PC-9 (cell line): ENCODE measurements around the gene PLEKHM2.

Source experiments
- CTCF ChIP-seq: fragments of 200-600 bp; sonication (generic); conservative IDR thresholded peaks from 2 replicates; pipeline ENCODE4 v1.6.1; 2017; ENCODE audit warnings: mixed run types, antibody characterized with exemption, mild to moderate bottlenecking, moderate library complexity
- EZH2 ChIP-seq: fragments of 200-600 bp; sonication (generic); IDR thresholded peaks from 2 replicates; pipeline ENCODE4 v1.8.0; 2017; ENCODE audit warnings: antibody characterized with exemption, low read depth

DNA sequence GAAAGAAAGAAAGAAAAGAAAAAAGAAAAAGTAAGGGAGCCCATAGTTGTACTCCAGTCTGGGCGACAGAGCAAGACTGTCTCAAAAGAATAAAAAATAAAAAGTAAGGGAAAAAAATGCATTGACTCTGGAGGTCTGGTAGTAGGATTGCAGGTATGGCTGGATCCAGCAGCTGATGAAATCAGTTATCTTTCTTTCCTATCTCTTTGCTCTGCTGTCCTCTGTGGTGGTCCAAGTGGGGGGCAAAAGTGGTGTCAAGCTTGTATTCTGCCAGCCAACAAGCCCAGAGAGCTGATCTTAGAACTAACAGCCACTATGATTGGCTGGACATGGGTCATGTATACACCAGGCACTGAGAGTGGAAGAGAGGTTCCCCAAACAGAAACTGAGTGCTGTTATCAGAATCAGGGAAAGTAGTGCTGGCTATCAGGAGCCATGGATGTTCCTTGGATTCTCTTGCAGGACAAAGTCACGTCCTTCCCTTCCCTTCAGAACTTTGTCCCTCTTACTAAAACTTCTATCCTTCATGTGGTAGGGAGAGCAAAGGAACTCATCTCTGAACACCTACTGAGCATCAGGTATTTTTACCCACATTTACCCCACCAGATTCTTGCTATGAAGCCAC is 71.0 kb downstream of the PLEKHM2 start:
- TF ChIP-seq CTCF (no peak), EZH2 (no peak)
